Measurements from ENCODE around the gene SCRT2.
A peak's percentile ranks its signal among the peaks of the same experiment; 100 is the strongest.

Gene SCRT2

DNA sequence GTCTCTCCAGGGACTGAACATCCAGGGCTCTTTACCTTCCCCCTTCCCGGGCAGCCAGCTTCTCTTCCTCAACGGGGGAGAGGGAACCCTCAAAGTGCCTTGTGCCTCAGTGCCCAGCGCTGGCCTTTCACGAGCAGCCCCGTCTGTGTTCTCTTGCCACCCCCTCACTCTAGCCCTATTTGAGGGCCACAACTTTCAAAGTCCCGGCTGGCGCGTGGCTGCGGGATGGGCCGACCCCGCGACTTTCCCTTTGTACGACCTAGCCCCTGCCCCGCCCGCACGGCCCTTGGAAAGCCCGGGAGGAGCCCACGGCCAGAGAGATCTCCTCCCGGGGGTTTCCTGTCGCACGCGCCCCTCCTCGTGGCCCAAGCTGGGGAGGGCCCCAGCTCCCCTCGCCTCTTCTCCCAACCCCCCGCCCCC is 559 bp downstream of the SCRT2 start:
- TF ChIP-seq, protein P1, sequence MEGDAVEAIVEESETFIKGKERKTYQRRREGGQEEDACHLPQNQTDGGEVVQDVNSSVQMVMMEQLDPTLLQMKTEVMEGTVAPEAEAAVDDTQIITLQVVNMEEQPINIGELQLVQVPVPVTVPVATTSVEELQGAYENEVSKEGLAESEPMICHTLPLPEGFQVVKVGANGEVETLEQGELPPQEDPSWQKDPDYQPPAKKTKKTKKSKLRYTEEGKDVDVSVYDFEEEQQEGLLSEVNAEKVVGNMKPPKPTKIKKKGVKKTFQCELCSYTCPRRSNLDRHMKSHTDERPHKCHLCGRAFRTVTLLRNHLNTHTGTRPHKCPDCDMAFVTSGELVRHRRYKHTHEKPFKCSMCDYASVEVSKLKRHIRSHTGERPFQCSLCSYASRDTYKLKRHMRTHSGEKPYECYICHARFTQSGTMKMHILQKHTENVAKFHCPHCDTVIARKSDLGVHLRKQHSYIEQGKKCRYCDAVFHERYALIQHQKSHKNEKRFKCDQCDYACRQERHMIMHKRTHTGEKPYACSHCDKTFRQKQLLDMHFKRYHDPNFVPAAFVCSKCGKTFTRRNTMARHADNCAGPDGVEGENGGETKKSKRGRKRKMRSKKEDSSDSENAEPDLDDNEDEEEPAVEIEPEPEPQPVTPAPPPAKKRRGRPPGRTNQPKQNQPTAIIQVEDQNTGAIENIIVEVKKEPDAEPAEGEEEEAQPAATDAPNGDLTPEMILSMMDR (IDR thresholded peaks at IDR 0.05; ENCODE audit: low read depth, low read length, missing control alignments): no peak
- no peak for DNase-seq (ENCODE audit: extremely low read depth, low read depth)
- no peak overlapping the region for H3K4me3 ChIP-seq (replicated peaks; ENCODE audit: low read depth, low read length)

DNA sequence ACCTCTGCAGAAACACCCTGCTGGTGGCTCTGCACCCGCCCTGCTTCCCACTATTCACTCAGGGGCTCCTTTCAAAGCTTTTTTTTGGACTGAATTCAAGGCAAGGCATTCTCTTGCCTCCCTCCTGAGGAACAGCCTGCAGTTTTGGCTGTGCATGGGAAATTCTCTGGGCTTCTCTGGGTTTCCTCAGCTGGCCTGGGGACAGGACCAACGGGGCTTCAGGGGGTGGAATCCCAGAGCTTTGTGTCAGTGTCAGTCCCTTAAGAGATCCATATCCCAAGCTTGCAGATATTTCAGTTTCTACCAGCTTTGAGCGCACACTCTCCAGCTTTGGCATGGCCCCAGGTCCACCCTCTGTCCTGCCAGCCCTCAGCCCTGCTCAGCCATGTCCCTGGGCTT is 2.0 kb downstream of the SCRT2 start:
- H3K4me3 ChIP-seq (replicated peaks; ENCODE audit: low read depth, low read length): no peak overlapping the region
- TF ChIP-seq, protein P1 (IDR thresholded peaks at IDR 0.05; ENCODE audit: low read depth, low read length, missing control alignments): no peak
- DNase-seq (ENCODE audit: extremely low read depth, low read depth): no peak

GRCh38 chr20:672963-673602 is 2.5 kb downstream of the SCRT2 start:
- H3K4me3 ChIP-seq (replicated peaks; ENCODE audit: low read depth, low read length): no peak overlapping the region
- TF ChIP-seq, protein P1 (IDR thresholded peaks at IDR 0.05; ENCODE audit: low read depth, low read length, missing control alignments): peak; percentile 41
- no peak for DNase-seq (ENCODE audit: extremely low read depth, low read depth)

- DNase-seq (ENCODE audit: extremely low read depth, low read depth): no peak
- TF ChIP-seq, protein P1 (IDR thresholded peaks at IDR 0.05; ENCODE audit: low read depth, low read length, missing control alignments): no peak
- H3K4me3 ChIP-seq (replicated peaks; ENCODE audit: low read depth, low read length): no peak overlapping the region
These were observed 4.2 kb downstream of the SCRT2 start for GRCh38 chr20:671252-672030.

DNA sequence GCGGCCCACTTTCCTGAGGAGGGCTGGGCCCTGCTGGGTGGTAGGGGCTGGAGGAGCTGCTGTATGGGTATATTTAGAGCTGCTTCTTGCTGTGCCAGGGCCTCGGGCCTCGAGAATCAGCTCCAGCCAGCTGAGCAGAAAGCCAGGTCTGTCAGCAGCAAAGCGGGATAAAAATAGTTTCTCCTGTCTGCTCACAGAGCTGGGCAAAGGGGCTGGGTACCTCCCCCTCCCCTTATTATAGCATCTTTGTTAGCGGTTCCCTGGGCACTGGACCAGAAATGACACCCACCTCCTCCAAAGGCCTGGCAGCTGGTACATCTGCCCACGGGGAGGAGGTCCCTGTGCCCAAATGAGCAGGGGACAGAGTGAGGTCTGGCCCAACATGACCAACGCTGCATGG is 6.0 kb downstream of the SCRT2 start:
- no peak overlapping the region for H3K4me3 ChIP-seq (replicated peaks; ENCODE audit: low read depth, low read length)
- DNase-seq (ENCODE audit: extremely low read depth, low read depth): no peak
- TF ChIP-seq, protein P1 (IDR thresholded peaks at IDR 0.05; ENCODE audit: low read depth, low read length, missing control alignments): no peak

GRCh38 chr20:668638-669037 is 7.0 kb downstream of the SCRT2 start:
- H3K4me3 ChIP-seq (replicated peaks; ENCODE audit: low read depth, low read length): no peak overlapping the region
- no peak for DNase-seq (ENCODE audit: extremely low read depth, low read depth)
- TF ChIP-seq, protein P1 (IDR thresholded peaks at IDR 0.05; ENCODE audit: low read depth, low read length, missing control alignments): no peak

Measured in HFF-Myc (cell line).